GM21576 (cell line): ENCODE measurements around the gene ARHGAP15.

Source experiments
- ATAC-seq: cut with Tn5 transposase; IDR thresholded peaks from one replicate; pipeline ENCODE4 v1.9.1; 2021; ENCODE audit warnings: mild to moderate bottlenecking, moderate library complexity; ENCODE audit not compliant: unreplicated experiment

Gene ARHGAP15

GRCh38 chr2:143165291-143165690, 36.1 kb downstream of the ARHGAP15 start:
- ATAC-seq: no peak

DNA sequence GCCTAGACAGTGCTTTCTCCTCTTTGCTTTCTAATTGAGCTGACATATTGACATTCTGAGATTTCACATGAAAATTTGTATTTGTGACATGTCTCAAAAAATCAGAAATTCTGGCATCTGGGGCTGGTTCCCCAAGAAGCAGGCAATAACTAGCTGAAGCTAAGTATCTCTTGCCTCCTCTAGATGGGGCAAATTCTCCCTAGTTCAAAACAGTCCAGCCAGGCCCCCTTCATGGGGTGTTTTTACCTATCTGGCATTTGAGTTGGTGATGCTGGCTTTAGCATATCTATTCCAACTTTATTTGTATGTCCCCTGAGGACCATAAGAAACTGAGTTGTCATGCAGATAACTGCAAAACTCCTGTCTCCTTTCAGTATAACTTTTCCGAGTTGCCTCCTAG, 39.9 kb downstream of the ARHGAP15 start:
- no peak for ATAC-seq

DNA sequence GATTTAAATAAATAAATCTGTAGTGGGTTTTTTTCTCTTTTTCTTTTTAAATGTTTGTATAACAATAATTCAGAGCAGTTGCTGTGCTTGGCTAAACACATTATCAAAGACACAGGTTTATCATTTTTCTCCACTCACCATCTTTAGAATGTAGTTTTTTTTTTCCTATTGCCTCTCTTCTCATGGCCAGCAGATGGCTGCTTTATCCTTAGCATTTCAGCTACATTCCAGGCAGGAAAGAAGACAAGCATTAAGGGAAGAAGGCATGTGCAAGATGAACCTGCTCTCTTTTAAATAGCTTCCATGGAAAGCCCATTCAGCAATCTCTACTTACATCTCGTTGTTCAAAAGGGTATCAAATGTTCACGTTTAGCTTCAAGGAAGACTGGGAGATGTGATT, 42.6 kb downstream of the ARHGAP15 start:
- no peak for ATAC-seq

DNA sequence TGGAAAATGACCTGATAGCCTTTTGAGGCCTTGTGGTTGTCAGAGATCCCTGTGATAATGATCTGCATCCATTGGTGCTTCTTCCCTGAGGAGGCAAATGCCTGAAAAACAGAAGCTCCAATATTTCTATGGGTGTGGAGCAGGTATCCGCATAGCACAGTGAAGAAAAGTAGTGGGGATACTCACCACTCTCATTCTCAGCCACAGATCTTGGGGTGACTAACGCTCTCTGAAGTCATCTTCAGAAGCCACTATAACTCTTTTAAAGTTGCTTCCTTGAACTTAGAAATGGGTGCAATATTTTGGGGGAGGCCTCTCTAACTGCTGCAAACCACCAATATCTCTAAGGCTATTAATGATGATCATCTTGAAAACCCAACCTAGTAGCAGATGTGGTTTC, 46.2 kb downstream of the ARHGAP15 start:
- ATAC-seq: no peak

- peak; percentile 41 for ATAC-seq
Observed at GRCh38 chr2:143176606-143177005, 47.4 kb downstream of the ARHGAP15 start.

- peak; percentile 97 for ATAC-seq
Observed at GRCh38 chr2:143177096-143177786, 48.0 kb downstream of the ARHGAP15 start.

- no peak for ATAC-seq
Observed at GRCh38 chr2:143181494-143181893, 52.3 kb downstream of the ARHGAP15 start.

DNA sequence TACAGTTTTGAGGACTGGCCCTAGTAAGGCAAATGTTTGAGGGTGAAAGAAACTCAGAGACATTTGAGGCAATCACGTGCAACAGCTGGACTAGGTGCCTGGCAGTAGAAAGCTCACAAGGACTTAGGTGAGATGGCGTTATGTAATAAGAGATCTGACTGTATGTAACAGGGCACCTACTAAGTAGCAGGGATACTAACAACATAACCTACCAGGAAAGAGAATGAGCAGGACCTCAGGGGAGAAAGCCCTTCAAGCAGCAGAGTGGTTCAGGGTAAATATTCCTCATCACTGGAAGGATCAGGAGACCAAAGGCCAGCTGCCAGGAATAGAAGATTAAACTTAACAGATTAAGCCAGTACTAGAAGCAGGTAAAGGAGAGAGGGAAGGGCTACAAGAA, 53.4 kb downstream of the ARHGAP15 start:
- ATAC-seq: no peak

DNA sequence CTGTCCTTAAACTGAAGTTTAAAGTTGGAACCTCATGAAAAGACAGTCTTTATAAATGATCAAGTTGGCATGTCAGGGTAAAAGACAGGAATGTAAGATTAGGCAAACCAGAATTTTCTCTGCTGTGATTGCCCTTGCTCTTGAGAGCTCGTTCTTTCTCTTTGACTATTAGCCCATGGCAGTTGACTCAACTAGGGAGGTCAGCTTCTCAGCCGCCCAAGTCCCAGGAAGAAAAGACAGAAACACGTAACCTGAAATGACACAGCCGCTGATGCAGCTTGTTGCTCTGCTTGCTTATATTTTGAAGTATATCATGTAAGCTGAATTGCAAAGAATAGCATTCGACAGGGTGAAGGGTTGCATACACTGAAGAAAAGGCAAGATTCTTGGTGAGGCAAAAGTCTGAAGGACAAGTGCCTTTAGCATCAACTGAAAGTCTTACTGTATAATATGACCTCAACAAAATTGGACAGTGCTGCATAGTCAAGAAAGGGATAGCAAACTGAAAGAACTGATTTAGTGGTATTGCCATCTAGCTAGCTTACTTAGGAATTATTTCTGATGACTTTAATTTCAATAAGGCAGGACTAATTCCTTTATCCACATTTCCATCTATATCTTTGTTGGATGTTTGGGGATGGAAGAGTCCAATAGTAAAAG, 54.7 kb downstream of the ARHGAP15 start:
- ATAC-seq: peak; percentile 90

DNA sequence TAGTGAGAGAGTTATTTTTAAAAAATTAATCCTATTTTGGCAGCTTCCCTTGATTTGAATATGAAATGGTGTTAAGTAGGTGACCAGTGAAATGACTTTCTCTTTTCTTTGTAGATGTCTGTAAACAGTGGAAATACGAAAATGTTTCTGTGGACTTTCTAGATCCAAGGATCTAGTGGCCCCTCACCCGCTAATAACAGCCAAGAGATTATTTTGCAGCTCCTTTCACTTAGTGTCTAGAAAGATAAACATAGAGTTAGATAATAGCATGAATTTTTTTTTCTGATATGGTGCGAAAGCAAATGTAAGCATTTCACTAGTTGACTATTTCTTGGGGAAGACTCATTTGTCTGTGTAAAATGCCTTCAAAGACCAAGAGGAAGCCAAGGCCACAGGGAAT, 57.7 kb downstream of the ARHGAP15 start:
- ATAC-seq: no peak

DNA sequence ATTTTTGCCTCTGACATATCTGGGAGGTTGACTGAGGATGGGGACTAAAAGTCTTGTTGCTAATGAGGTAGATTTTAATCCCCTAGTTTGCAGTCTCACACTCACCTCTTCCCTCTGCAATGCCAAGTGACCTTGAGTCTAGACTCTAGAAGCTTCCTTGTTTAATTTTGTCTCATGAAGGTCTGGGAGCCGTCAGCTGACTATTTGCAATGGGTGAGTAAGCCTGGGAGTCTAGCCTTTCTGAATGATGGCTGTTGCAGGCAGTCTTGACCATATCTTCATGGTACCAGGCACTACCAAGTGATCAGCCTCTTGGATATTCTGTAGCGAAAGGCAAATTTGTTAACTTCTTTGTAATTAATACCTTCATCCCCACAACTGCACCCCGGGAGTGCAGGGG, 61.2 kb downstream of the ARHGAP15 start:
- no peak for ATAC-seq

DNA sequence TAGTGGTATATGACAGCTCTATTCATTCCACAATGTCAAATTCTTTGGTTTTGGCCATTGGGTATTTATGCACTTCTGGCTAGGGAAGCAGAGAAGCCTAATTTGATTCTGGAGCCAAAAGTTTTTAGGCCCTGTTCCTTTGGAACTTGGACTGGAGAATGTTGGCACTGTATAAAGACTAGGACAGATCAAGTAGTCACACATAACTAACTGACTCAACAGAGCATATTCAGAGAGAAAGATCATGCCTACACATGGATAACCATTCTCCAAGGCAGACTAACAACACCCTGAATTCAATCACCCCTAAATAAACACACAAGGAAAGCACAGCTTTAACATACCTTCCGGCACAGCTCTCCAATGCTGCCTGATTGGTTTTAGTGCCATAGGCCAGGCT, 62.9 kb downstream of the ARHGAP15 start:
- ATAC-seq: no peak

DNA sequence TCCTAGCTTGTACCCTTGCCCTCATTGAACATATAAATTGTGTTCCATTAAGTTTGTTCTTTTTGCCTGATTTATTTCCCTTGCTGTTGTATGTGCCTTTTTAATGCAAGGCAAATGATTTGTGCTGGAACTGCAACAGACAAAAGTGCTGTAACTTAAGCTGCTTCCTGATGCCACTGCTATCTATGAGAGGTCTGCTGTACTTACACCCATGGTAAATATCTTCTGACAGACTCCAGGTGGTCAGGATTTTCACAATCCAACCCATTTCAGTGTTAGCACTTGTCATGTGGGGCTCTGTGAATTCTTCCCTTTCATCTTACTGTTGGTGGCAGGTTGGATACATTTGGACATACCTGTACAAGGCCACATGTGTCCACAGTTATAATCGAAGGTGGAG, 63.5 kb downstream of the ARHGAP15 start:
- ATAC-seq: no peak

GRCh38 chr2:143193121-143193520, 63.9 kb downstream of the ARHGAP15 start:
- no peak for ATAC-seq

DNA sequence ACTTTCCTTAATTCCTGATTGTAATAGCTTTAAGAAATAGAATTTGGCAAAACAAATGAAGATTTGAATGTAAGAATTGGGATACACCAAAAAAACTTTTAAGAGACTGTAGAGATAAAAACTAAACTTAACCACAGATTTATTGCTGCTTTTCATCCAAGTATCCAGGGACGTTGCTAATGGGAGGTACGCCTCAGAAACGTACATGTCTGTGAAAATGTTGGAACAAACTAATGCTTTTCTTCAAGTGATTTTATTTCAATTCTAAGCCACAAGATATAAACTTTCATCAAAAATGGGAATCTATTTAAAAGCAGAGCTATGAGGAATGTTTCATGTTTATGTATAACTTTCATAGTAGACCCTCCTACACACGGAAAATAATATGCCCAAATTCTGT, 66.3 kb downstream of the ARHGAP15 start:
- ATAC-seq: no peak

DNA sequence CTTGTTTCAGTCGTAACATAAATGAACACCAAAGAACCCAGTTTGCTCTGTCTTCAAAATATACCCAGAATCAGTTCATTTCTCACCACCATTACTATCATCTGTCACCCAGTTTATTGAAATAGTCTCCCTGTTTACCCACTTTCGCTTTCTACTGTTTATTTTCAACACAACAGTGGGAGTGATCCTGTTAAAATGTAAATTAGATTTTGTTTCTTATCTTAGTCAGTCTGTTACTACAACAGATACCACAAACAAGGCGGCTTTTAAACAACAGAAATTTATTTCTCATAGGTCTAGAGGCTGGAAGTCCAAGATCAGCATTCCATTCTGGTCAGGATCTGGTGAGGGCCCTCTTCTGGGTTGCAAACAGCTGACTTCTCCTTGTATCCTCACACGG, 74.8 kb downstream of the ARHGAP15 start:
- no peak for ATAC-seq

- ATAC-seq: peak; percentile 57
Observed at GRCh38 chr2:143205106-143205764, 76.0 kb downstream of the ARHGAP15 start.

- no peak for ATAC-seq
Observed at GRCh38 chr2:143209570-143210445, 80.6 kb downstream of the ARHGAP15 start.

GRCh38 chr2:143210446-143210819, 81.2 kb downstream of the ARHGAP15 start:
- ATAC-seq: no peak

GRCh38 chr2:143217512-143218115, 88.4 kb downstream of the ARHGAP15 start:
- no peak for ATAC-seq

DNA sequence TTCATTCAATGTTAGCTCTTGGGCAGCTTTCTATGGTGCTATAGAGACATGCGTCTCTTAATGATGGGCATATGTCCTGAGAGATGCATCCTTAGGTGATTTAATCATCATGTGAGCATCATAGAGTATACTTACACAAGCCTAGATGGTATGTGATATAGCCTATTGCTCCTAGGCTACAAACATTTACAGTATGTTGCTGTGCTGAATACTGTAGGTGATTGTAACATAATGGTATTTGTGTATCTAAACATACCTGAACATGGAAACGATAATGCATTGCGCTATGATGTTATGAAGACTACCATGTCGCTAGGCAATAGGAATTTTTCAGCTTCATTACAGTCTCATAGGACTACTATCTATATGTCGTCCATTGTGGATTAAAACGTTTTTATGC, 89.4 kb downstream of the ARHGAP15 start:
- ATAC-seq: no peak
